CD1c-positive myeloid dendritic cell (primary cell): Measurements from ENCODE around the gene NUP133.
"Not testable (repeated sequence)": the region's sequence is repeated elsewhere in the genome, so short reads cannot be mapped to it uniquely, and the experiment has no call there.

ENCODE experiments used
- DNase-seq: peaks from one replicate; pipeline ENCODE4 v3.0.0-alpha.2; 2016; ENCODE audit errors: extremely low spot score

The NUP133 gene

DNA sequence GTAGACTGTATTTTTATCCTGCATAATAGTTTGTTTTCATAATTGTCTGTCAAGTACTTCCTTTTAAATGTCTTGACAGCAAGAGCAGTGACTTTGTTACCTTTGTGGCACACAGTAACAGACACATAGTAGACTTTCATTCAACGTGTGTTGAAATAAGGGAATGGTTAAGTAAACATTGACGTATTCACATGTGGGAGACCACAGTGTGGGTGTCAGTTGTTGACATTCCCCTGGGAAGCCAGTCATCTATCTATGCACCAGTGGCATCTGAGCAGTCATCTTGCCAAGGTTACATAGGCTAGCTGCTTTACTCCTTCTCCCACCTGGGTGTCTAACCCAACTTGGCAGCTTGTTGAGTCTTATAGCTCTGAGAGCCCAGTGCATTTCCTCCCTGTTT, 1.4 kb upstream of the NUP133 start:
- peak; percentile 9 for DNase-seq

DNA sequence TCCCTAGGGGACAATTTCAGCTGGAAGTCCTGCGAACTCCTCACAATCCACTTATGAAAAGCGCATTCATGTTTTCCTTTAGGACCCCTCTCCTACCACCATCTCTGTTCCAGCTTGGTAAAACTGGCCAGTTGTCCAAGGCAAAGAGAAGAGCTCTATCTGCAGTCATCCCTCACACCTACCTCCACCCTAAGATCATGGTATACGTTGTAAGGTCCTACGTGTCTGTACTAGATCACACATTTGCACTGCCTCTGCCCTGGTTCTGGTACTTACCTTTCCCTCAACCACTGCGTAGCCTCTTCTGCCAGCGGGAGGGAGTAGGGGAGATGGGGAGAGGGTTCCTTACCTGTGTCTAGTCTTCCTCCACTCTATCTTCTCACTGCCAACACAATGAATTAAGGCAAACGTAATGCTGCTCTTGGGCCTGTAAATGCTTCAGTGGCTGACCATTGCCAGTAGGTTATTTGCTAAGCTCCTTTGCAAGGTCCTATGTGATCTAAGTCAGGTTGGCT, 739 bp upstream of the NUP133 start:
- DNase-seq = no peak

DNA sequence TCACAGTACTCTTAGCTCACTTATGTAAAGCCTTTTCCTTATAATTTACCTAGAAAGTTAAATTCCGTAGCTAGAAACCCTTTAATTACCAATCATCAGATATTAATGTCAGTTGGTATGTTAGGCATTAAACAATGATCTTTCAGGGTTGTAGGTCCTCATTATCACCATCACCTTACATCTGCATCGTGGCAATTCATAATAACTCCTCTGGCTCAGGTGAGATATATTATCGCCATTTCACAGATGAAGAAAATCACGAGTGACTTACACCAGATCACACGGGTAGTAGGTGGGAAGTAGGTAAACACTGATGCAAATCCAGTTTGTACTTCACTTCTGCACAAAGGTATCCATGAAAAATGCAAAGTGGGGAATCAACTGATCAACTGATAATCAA, 639 bp downstream of the NUP133 start:
- no peak for DNase-seq

DNA sequence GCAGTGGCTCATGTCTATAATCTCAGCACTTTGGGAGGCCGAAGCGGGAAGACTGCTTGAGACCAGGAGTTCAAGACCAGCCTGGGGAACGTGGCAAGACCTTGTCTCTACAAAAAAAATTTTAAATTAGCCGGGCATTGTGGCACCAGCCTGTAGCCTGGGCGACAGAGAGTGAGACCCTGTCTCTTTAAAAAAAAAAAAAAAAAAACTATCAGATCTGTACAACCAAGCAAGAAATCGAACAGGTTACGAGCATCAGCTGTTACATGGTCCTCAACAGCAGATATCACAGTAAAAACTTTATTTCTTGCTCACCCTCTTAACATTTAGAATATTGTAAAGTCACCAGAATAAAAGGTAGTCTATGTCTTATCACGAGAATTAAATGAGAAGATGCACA, 1.5 kb downstream of the NUP133 start:
- DNase-seq = no peak

DNA sequence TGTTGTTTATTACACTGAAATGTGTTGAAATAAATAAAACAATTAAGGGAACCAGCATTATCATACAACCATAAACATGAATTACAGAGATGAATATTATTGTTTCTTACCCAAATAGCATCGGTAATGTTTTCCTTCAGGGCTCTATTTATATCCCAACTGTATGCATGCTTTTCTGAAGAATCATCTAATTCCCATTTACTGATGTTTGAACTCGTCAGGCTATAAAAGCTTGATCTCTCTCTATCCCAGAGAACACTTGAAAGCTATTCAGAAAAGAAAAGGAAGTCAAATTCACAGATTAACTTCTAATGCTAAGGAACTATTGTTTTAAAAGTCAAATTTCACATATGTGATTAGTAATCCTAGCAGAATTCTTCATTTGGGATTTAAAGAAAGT, 12.4 kb downstream of the NUP133 start:
- DNase-seq = no peak

DNA sequence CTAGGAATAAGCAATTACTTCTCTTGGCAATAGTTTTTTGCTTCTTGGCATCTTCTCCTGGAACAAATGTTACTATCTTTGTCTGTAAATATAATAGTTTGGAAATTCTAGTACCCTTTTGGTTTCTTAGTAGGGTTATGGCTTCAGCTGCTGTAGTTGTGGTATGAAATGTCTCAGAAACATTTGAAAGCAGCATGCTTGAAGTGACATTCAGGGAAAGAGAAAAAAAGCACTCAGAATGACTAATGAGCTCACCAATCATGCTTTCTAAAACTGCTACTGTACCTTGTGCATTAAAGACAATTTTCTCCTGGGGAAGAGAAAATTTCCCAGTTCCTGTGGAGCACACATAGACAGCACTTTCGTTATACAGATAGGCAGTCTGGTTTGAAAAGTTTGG, 21.0 kb downstream of the NUP133 start:
- no peak for DNase-seq

DNA sequence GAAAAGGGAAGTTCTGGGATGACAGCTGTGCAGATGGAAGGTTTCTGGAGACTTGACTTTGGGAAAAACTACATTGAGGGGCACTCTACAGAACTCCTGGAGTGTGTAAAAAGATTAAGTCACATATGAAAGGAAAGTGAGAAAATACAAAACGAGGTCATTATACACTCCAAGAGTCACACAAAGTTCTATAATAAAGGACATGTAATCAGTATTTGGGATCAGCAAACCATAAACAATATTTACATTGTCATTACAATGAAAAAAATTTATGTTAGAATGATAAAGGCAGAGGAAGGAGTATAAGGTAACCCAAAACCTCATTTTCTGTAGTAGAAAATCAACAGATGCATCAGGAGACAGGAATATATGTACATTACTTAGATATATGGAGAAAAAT, 22.8 kb downstream of the NUP133 start:
- no peak for DNase-seq

DNA sequence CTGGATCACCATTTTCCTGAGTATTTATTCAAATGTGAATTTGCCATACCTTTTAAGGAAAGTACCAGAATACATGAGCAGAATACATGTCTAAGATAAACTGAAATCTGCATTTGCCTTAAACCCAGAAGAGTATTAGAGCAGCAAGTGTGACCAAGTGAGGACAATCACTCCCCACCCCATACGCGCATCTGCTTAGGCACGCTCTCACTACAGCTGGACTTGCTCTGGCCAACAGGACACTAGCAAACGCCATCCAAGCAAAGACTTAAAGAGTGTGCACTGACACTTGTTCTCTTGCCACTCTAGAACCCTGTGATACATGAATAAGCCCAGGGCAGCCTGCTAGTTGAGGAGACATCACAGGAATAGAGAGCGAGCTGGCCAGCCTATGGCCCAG, 25.6 kb downstream of the NUP133 start:
- DNase-seq = no peak

DNA sequence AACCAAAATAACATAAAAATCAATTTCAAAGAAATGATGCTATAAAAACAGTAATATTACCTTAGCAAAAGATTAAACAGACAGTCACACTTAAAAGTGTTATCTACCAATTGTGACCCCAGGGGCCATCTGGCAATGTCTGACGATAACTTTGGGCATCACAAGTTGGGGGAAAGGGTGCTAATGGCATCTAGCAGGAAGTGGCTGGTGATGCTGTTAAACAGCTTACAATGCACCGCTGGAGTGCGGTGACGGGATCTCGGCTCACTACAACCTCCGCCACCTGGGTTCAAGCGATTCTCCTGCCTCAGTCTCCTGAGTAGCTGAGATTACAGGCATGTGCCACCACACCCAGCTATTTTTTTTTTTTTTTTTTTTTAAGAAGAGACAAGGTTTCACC, 27.6 kb downstream of the NUP133 start:
- DNase-seq = no peak

DNA sequence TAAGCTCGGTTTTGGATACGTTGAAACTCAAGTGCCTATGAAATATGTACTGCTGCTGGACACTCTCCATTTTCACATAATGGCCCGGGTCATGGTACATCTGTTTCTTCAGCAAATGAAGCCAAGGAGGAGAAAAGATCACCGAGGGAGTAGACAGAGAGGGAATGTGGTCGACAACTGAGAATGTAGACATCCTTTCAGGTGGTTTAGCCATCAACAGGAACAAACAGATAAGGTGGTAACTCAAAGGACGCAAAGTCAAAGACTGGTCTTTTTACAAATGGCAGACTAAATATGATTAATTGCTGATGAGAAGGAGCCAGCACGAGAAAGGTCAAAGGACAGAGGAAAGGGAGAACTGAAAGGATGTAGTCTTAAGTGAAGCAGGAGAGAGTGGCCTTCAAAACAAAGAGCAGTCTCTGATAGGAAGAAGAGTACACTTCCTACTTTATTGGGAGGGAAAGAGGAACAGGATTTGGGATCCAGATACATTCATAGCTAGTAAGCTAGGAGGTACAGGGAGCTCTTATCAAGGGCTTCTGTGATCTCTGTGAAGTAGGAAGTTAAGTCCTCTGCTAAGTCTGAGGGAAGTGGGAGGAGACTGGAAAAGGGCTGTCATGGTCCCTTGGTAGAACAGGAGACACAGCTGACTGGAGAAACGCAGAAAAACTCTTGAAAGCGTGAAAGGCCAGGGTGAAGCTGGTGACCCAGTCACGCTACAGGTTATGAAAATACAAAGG, 28.3 kb downstream of the NUP133 start:
- peak; percentile 62 for DNase-seq

DNA sequence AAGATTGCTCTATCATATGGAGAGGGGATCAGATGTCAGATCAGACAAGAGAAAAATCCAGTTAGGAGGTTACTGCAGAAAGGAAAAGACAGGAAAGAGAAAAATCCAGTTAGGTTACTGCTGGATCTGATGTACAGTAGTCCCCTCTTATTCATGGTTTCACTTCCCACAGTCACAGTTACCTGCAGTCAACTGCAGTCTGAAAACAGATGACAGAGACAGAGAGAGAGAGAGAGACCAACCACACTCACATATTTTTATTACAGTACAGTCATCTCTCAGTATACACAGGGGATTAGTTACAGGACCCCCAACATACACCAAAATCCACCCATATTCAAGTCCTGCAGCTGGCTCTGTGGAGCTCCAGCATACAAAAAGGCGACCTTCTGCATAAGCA, 29.3 kb downstream of the NUP133 start:
- no peak for DNase-seq

DNA sequence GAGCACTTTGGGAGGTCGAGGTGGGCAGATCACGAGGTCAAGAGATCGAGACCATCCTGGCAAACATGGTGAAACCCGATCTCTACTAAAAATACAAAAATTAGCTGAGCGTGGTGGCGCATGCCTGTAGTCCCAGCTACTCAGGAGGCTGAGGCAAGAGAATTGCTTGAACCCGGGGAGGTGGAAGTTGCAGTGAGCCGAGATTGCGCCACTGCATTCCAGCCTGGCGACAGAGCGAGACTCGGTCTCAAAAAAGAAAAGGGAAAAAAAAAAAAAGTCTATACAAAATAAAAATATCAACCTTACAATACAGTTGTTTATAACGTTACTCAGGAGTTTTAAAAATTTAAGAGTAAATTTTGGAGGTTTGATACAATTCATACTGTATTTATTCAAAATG, 32.3 kb downstream of the NUP133 start:
- not testable (repeated sequence) for DNase-seq

DNA sequence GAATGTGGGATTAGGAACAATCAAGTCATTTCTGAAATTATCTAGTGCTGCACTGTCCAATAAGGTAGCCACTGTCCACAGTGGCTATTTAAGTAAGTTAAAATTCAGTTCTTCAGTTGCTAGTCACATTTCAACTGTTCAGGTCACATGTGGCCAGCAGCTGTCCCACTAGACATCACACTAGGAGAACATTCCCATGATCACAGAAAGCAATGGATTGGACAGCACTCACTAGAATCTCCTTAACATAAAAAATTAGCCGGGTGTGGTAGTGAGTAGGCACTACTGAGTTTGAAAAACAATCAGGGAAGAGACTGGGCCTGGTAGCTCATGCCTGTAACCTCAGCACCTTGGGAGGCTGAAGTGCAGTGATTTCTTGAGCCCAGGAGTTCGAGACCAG, 33.6 kb downstream of the NUP133 start:
- no peak for DNase-seq

DNA sequence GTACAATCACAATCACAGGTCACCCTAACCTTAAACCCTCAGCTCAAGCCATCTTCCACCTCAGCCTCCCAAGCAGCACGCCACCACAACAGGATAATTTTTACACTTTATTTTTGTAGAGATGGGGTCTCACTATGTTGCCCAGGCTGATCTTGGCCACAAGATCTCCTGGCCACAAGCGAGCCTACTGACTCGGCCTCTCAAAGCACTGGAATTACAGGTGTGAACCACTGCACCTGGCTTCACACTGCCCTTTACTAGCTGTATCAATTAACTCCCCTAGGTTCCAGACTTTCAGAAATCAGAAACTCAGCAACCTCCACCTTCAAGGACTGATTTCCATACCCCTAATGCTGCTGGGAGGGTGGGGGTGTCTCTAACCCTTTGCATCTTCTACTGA, 37.0 kb downstream of the NUP133 start:
- no peak for DNase-seq

DNA sequence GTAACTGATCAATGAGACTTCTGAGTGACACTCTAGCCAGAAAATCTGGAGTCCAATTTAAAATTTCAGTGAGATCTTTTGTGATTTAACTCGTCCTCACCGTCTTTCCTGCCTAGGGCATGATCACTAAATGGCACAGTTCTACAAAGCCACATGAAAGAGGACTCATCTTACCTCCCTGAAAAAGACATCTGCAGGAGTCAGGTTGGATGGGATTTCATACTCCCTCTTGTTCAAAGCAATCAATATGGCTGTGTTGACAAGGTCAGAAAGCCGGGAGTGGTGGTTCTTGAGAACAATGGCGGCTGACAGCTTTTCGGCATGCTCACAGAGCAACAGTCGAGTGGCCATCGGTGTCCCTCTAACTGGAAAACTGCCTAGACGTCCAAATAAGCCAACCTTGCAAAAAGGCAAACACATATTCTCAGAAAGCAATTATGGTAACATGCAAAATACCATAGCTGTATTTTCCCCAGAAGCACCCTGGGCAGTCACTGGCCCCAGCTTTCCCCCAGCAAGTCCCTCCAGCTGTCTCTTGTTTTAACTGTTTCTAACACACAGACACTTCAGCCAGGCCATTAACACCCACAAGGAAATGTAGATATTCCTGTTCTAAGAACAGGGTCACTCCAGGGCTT, 37.6 kb downstream of the NUP133 start:
- no peak for DNase-seq

DNA sequence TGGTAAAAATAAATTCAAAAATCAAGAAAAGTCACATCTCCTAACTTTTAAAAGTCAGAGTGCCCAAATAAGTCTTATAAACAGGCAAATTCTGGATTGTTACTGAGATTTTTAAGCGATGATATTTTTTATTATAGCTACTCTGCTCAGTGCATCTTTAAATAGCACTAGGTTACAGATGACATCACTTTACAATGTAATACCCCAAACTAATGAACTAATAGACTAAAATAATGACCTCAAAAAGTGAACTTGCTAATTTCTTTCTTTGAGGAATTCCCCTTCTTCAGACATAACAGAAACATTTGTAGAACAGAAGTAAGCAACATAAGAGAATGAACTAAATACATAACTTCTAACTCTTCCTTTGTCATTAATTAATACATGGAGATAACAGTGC, 41.3 kb downstream of the NUP133 start:
- DNase-seq = no peak

DNA sequence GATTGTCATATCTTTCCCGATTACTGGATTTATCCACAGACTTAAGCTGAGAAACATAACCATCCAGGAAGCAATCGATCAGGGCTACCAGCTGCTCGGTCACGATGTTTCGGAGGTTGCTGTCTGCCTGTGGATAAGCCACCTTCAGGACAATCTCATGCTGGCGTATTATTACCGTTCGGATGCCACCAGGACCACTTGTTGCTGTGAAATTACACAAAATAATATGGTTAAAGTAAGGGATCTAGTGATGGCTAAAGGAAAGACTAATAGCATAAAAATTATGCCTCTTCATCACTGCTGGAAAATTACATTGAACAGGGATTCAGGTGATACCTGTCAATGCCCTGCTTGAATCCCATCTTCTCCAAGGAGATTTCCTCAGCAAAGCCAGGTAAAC, 43.5 kb downstream of the NUP133 start:
- DNase-seq = no peak

DNA sequence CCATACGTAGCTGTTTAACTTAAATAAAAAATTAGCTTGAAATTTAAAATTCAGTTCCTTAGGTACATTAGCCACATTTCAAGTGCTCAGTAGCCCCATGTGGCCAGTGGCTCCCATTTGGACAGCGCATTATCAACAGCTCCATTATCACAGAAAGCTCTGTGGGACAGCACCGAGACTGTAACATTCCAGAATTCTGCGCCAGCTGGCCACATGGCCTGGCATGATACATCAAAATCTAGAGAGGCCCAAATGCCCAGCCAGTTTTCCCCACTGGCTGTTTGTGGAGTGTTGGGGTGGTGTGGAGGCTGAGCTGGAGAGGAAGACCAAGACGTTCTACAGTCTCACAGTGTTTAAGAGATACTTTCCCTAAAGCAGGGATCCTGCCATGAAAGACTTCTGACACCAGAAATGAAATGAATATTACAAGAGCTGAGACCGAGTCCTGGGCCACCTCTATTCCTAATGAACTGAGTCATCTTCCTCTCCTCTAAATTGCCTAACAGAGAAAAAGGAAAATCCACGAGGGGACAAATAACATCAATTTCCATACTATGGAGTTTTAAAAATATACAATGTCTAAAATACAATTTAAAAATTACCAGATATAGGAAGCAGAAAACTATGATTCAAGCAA, 47.0 kb downstream of the NUP133 start:
- no peak for DNase-seq

DNA sequence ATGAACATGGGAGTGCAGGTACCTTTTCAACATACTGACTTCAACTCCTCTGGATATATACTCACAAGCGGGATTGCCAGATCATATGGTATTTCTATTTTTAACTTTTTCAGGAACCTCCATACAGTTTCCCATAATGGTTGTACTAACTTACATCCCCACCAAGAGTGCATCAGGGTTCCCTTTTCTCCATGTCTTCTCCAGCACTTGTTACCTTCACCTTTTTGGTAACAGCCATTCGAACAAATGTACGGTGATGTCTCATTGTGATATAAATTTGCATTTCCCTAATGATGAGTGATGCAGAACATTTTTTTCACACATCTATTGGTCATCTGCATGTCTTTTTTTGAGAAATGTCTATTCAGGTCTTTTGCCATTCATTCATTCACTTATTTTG, 48.3 kb downstream of the NUP133 start:
- no peak for DNase-seq

DNA sequence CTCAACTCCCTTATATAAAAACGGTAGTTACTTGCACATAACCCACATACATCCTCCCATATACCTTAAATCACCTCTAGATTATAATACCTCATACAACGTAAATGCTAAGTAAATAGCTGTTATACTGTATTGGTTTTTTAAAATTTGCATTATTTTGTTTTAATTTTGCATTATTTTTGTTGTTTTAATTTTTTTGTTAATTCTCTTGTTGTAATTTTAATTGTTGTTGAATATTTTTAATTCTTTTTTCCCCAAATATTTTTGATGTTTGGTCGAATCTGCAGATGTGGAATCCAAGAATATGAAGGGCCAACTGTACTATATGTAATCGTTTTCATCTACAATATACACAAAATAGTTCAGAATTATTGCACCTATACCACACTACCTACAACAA, 50.7 kb downstream of the NUP133 start:
- DNase-seq = no peak

DNA sequence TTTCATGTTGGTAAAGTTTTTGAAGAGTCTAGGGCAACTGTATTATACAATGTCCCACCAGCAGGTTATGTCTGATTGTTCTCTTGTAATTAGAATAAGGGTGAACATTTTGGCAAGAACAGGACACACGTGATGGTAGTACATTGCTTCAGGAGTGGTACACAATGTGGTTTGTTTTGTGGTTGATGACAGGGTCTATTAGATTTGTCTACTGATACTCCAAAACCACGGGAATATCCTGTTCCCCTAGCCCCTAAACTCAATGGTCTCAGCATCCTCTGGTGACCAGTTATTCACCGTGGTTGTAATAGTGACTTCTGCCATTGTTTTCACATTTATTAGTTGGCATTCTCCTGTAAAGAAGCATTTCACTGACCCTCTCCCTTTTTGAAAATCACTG, 52.1 kb downstream of the NUP133 start:
- no peak for DNase-seq

DNA sequence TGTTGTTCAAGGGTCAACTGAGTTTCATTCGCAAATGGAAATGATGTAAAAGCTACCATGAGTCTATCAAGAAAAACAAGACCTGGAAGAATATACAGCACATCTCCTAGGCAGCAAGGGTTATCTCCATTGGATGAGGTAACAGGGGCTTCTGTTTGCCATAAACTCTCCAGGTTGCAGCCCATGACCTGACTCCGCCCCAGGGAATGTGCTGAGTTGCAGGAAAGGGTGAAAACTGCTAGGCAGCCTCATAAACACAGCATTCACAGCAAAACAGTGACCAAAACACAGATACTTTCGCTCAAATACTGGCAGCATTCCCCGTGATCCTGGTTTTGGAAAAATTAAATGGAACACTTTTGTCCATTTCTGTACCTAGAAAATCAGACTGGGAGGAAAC, 54.1 kb downstream of the NUP133 start:
- no peak for DNase-seq
